ENCODE measurements around the gene MOB1B. TPM values are rescaled to one million over a fixed set of nuclear protein-coding genes. Genes with fewer than 3 reads are reported as not detected.
A peak's percentile ranks its signal among the peaks of the same experiment; 100 is the strongest.

Gene MOB1B
- total RNA-seq, 3 donors from 2014 or later (not counting 1 experiment from before 2014, with no cell fraction given): 15.1 to 23.6 (median 22.6) TPM

- no peak overlapping the region for H3K27ac Mint-ChIP-seq
Measured at GRCh38 chr4:70979445-70980008, 77.4 kb downstream of the MOB1B start.

GRCh38 chr4:70980196-70980595 lies 78.0 kb downstream of the MOB1B start:
- Histone ChIP-seq H3K4me1 (ENCODE audit: control insufficient read depth, insufficient read depth, low read length) (no peaks in the 10 kb centered on the region), H3K27ac (ENCODE audit: low read length) (no peak overlapping the region), H3K27me3 (ENCODE audit: control insufficient read depth, insufficient read depth, low read length) (no peaks in the 10 kb centered on the region), H3K9me3 (ENCODE audit: control insufficient read depth, insufficient read depth, low read length) (no peaks in the 10 kb centered on the region), H3K4me3 (ENCODE audit: low read length) (no peak overlapping the region), H3K36me3 (ENCODE audit: control insufficient read depth, insufficient read depth, low read length) (peaks cover 9% of the 10 kb centered on the region)
- Mint-ChIP-seq H3K4me1 (no peaks in the 10 kb centered on the region), H3K4me3 (no peak overlapping the region), H3K9me3 (no peaks in the 10 kb centered on the region), H3K27me3 (ENCODE audit: low read depth in 2 of 2) (no peaks in the 10 kb centered on the region), H3K36me3 (peaks cover 8% of the 10 kb centered on the region), H3K27ac (no peak overlapping the region)
- no peak for TF ChIP-seq CTCF (IDR thresholded peaks at IDR 0.05)
- ATAC-seq (no peak), DNase-seq (no peak)
- intact Hi-C loops (cut with micrococcal nuclease): no loop called here

More at GRCh38 chr4:70979445-70980008, 77.4 kb downstream of the MOB1B start:
- H3K36me3 Mint-ChIP-seq: peaks cover 8% of the 10 kb centered on the region
- H3K27me3 Mint-ChIP-seq (ENCODE audit: low read depth in 2 of 2): no peaks in the 10 kb centered on the region
- WGBS (ENCODE audit: insufficient coverage): no CpG with 5 or more reads among the region's 1 CpG
- Histone ChIP-seq H3K4me3 (ENCODE audit: low read length) (no peak overlapping the region), H3K9me3 (ENCODE audit: control insufficient read depth, insufficient read depth, low read length) (no peaks in the 10 kb centered on the region), H3K27me3 (ENCODE audit: control insufficient read depth, insufficient read depth, low read length) (no peaks in the 10 kb centered on the region), H3K27ac (ENCODE audit: low read length) (no peak overlapping the region), H3K36me3 (ENCODE audit: control insufficient read depth, insufficient read depth, low read length) (peaks cover 9% of the 10 kb centered on the region), H3K4me1 (ENCODE audit: control insufficient read depth, insufficient read depth, low read length) (no peaks in the 10 kb centered on the region)
- TF ChIP-seq CTCF (IDR thresholded peaks at IDR 0.05): no peak
- ATAC-seq (no peak), DNase-seq (no peak)
- no peaks in the 10 kb centered on the region for H3K9me3 Mint-ChIP-seq
- intact Hi-C loops (cut with micrococcal nuclease): no loop called here
- no peaks in the 10 kb centered on the region for H3K4me1 Mint-ChIP-seq
- no peak overlapping the region for H3K4me3 Mint-ChIP-seq

- no peak overlapping the region for H3K27ac ChIP-seq (ENCODE audit: low read length)
- no peak for TF ChIP-seq CTCF (IDR thresholded peaks at IDR 0.05)
- no peaks in the 10 kb centered on the region for H3K9me3 Mint-ChIP-seq
- H3K27ac Mint-ChIP-seq: no peak overlapping the region
- H3K4me3 ChIP-seq (ENCODE audit: low read length): no peak overlapping the region
- H3K27me3 Mint-ChIP-seq (ENCODE audit: low read depth in 2 of 2): no peaks in the 10 kb centered on the region
- ATAC-seq (no peak), DNase-seq (no peak)
- no peaks in the 10 kb centered on the region for H3K4me1 Mint-ChIP-seq
- no peaks in the 10 kb centered on the region for H3K4me1 ChIP-seq (ENCODE audit: control insufficient read depth, insufficient read depth, low read length)
- H3K36me3 ChIP-seq (ENCODE audit: control insufficient read depth, insufficient read depth, low read length): peaks cover 7% of the 10 kb centered on the region
- no peaks in the 10 kb centered on the region for H3K27me3 ChIP-seq (ENCODE audit: control insufficient read depth, insufficient read depth, low read length)
- H3K4me3 Mint-ChIP-seq: no peak overlapping the region
- no peaks in the 10 kb centered on the region for H3K36me3 Mint-ChIP-seq
- intact Hi-C loops (cut with micrococcal nuclease): loop anchor here (1.0 kb wide), 1 partner anchor 729 kb away; no protein-coding TSS in a partner anchor
- H3K9me3 ChIP-seq (ENCODE audit: control insufficient read depth, insufficient read depth, low read length): no peaks in the 10 kb centered on the region
Measured at GRCh38 chr4:70984106-70984505, 81.9 kb downstream of the MOB1B start.

- TF ChIP-seq CTCF (IDR thresholded peaks at IDR 0.05): peak; percentile 31
- H3K4me3 ChIP-seq (ENCODE audit: low read length): no peak overlapping the region
- no peaks in the 10 kb centered on the region for H3K27me3 ChIP-seq (ENCODE audit: control insufficient read depth, insufficient read depth, low read length)
- H3K36me3 ChIP-seq (ENCODE audit: control insufficient read depth, insufficient read depth, low read length): peaks cover 4% of the 10 kb centered on the region
- no peak overlapping the region for H3K27ac ChIP-seq (ENCODE audit: low read length)
- H3K4me1 ChIP-seq (ENCODE audit: control insufficient read depth, insufficient read depth, low read length): no peaks in the 10 kb centered on the region
- Mint-ChIP-seq H3K9me3 (no peaks in the 10 kb centered on the region), H3K36me3 (no peaks in the 10 kb centered on the region), H3K27ac (no peak overlapping the region), H3K27me3 (ENCODE audit: low read depth in 2 of 2) (no peaks in the 10 kb centered on the region), H3K4me3 (no peak overlapping the region), H3K4me1 (no peaks in the 10 kb centered on the region)
- DNase-seq (peak in 1 of 2 donors; percentile 51), ATAC-seq (no peak)
- intact Hi-C loops (cut with micrococcal nuclease): loop anchor here (1.0 kb wide), 1 partner anchor 729 kb away; no protein-coding TSS in a partner anchor
- no CpG with 5 or more reads among the region's 1 CpG for WGBS (ENCODE audit: insufficient coverage)
- no peaks in the 10 kb centered on the region for H3K9me3 ChIP-seq (ENCODE audit: control insufficient read depth, insufficient read depth, low read length)
Measured at GRCh38 chr4:70984589-70984988, 82.4 kb downstream of the MOB1B start.

Measured in natural killer cell (primary cell).